GM23338 (cell line): ENCODE data around the gene TUBA4B. TPM values are rescaled to one million over a fixed set of nuclear protein-coding genes. Genes with fewer than 3 reads are reported as not detected.

ENCODE experiments used
- ATAC-seq: fragments of 200-7000 bp; cut with Tn5 transposase; 3 replicates; pipeline ENCODE4 v1.9.1; 2020
- DNase-seq: peaks from one replicate; pipeline ENCODE4 v3.0.0-alpha.2; 2015; ENCODE audit warnings: low spot score
- H2AFZ ChIP-seq: fragments of 200-600 bp; sonication (generic); 2 replicates; pipeline ENCODE4 v1.8.0; 2016; ENCODE audit warnings: antibody characterized with exemption, mild to moderate bottlenecking, moderate library complexity
- H3F3A ChIP-seq: fragments of 200-600 bp; sonication (generic); replicated peaks from 2 replicates; pipeline ENCODE4 v1.8.0; 2017; ENCODE audit warnings: antibody characterized with exemption, mixed run types, low read depth
- H3K27ac ChIP-seq: fragments of 200-600 bp; sonication (generic); 2 replicates; pipeline ENCODE4 v1.6.1; 2016; ENCODE audit warnings: low read depth
- H3K27me3 ChIP-seq: fragments of 200-600 bp; sonication (generic); 2 replicates; pipeline ENCODE4 v1.8.0; 2016; ENCODE audit warnings: mild to moderate bottlenecking, mixed run types, moderate library complexity; ENCODE audit not compliant: insufficient read depth
- H3K36me3 ChIP-seq: fragments of 200-600 bp; sonication (generic); 2 replicates; pipeline ENCODE4 v1.8.0; 2016; ENCODE audit warnings: mild to moderate bottlenecking; ENCODE audit not compliant: insufficient read depth
- H3K4me1 ChIP-seq: fragments of 200-600 bp; sonication (generic); 2 replicates; pipeline ENCODE4 v1.8.0; 2016; ENCODE audit warnings: mild to moderate bottlenecking, moderate library complexity; ENCODE audit not compliant: insufficient read depth
- H3K4me2 ChIP-seq: fragments of 200-600 bp; sonication (generic); 2 replicates; pipeline ENCODE4 v1.7.1; 2017; ENCODE audit warnings: mixed run types
- H3K4me3 ChIP-seq: fragments of 200-600 bp; sonication (generic); 2 replicates; pipeline ENCODE4 v1.6.1; 2016; ENCODE audit warnings: mixed run types
- H3K79me2 ChIP-seq: fragments of 200-600 bp; sonication (generic); replicated peaks from 2 replicates; pipeline ENCODE4 v1.8.0; 2017; ENCODE audit warnings: mild to moderate bottlenecking; ENCODE audit not compliant: insufficient read depth
- H3K9me2 ChIP-seq: fragments of 200-600 bp; sonication (generic); 2 replicates; pipeline ENCODE4 v1.8.0; 2017; ENCODE audit not compliant: insufficient read depth
- H4K20me1 ChIP-seq: fragments of 200-600 bp; sonication (generic); replicated peaks from 2 replicates; pipeline ENCODE4 v1.8.0; 2017; ENCODE audit warnings: mild to moderate bottlenecking; ENCODE audit not compliant: insufficient read depth
- H3K27ac Mint-ChIP-seq: 2 replicates; pipeline ENCODE4 v1.8.0; 2020; ENCODE audit warnings: inconsistent platforms, mild to moderate bottlenecking, moderate library complexity, mixed read lengths
- H3K27me3 Mint-ChIP-seq: 3 replicates; pipeline ENCODE4 v1.8.0; 2022; ENCODE audit warnings: low read depth, mild to moderate bottlenecking, moderate library complexity, mixed read lengths, inconsistent platforms; ENCODE audit not compliant: insufficient read depth, poor library complexity
- H3K36me3 Mint-ChIP-seq: 3 replicates; pipeline ENCODE4 v1.8.0; 2021; ENCODE audit warnings: low read depth, mild to moderate bottlenecking, inconsistent platforms, moderate library complexity, mixed read lengths
- H3K4me1 Mint-ChIP-seq: 3 replicates; pipeline ENCODE4 v1.8.0; 2020; ENCODE audit warnings: mild to moderate bottlenecking, inconsistent platforms, mixed read lengths
- H3K4me3 Mint-ChIP-seq: 3 replicates; pipeline ENCODE4 v1.8.0; 2021; ENCODE audit warnings: moderate library complexity, mild to moderate bottlenecking, inconsistent platforms, mixed read lengths
- H3K9me3 Mint-ChIP-seq: 3 replicates; pipeline ENCODE4 v1.8.0; 2020; ENCODE audit warnings: moderate library complexity, mild to moderate bottlenecking, inconsistent platforms, mixed read lengths
- CREB1 ChIP-seq: fragments of 250-450 bp; sonication (Bioruptor Pico); IDR thresholded peaks from 2 replicates; pipeline ENCODE4 v1.5.0; 2020; ENCODE audit warnings: low read depth, mild to moderate bottlenecking, moderate library complexity
- EZH2phosphoT487 ChIP-seq: fragments of 200-600 bp; sonication (generic); IDR thresholded peaks from one replicate; pipeline ENCODE4 v1.8.1; 2018; ENCODE audit warnings: antibody characterized with exemption; ENCODE audit not compliant: unreplicated experiment
- POLR2AphosphoS5 ChIP-seq: IDR thresholded peaks from 2 replicates; pipeline ENCODE4 v1.6.1; 2016; ENCODE audit warnings: antibody characterized with exemption, low read depth
- STAT1 ChIP-seq: IDR thresholded peaks from one replicate; pipeline ENCODE4 v1.6.1; 2016; ENCODE audit warnings: antibody characterized with exemption; ENCODE audit not compliant: unreplicated experiment
- ZNF114 ChIP-seq: fragments of 250-450 bp; sonication (Bioruptor Pico); IDR thresholded peaks from 2 replicates; pipeline ENCODE4 v1.5.0; 2020; ENCODE audit warnings: mild to moderate bottlenecking, moderate library complexity
- ZNF331 ChIP-seq: fragments of 250-450 bp; sonication (Bioruptor Pico); IDR thresholded peaks from 2 replicates; pipeline ENCODE4 v1.5.0; 2020; ENCODE audit warnings: low read depth, mild to moderate bottlenecking, moderate library complexity
- polyA plus RNA-seq: library from polyadenylated mRNA; unstranded; fragments of >200 nt; fragmentation: Nextera tagmentation; extraction: Ambion mirVana; gene quantifications from 2 replicates; pipeline ENCODE4 v1.2.1, GENCODE V29; 2016
- total RNA-seq: library from RNA; depleted of rRNA; stranded (reverse); fragments of >200 nt; shearing (Covaris generic); gene quantifications from 2 replicates; pipeline ENCODE4 v1.2.3, GENCODE V29; 2014
- TF ChIP-seq, protein P1 (sequence below): IDR thresholded peaks from one replicate; pipeline ENCODE4 v1.6.1; 2018; ENCODE audit warnings: antibody characterized with exemption; ENCODE audit not compliant: unreplicated experiment
- TF ChIP-seq, protein P2 (sequence below): IDR thresholded peaks from 2 replicates; pipeline ENCODE4 v1.6.1; 2016; ENCODE audit warnings: antibody characterized with exemption
- TF ChIP-seq, protein P3 (sequence below): fragments of 250-450 bp; sonication (Bioruptor Pico); IDR thresholded peaks from 2 replicates; pipeline ENCODE4 v1.5.0; 2020; ENCODE audit warnings: mild to moderate bottlenecking, moderate library complexity

TUBA4B gene
- total and polyA plus RNA-seq, 2 experiments from 2014 or later = 0.14 TPM; not detected in 1

DNA sequence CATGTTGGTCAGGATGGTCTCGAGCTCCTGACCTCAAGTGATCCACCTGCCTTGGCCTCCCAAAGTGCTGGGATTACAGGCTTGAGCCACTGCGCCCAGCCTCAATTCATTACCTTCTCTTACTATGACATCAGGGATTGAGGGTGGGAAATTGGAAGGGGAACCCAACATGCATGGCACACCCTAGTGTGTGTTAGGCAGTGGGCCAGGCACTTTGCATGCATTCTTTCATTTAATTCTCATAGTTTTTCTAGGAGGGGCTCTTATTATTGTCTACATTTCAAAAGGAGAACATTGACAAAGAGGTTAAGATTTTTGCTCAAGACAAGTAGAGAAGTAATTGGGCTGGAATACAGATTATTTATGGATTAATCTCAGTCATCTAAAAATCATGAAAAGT, 15.3 kb downstream of the TUBA4B start:
- Mint-ChIP-seq H3K9me3 (no peaks in the 10 kb centered on the region), H3K27me3 (peaks cover 17% of the 10 kb centered on the region), H3K4me1 (no peaks in the 10 kb centered on the region), H3K4me3 (no peak overlapping the region), H3K36me3 (no peaks in the 10 kb centered on the region), H3K27ac (no peak overlapping the region)
- Histone ChIP-seq H2AFZ (no peak overlapping the region), H3K27ac (no peak overlapping the region), H3K36me3 (no peaks in the 10 kb centered on the region), H3K4me2 (no peak overlapping the region), H3K9me2 (no peaks in the 10 kb centered on the region), H3K4me3 (no peak overlapping the region), H3K79me2 (no peaks in the 10 kb centered on the region), H3K4me1 (no peaks in the 10 kb centered on the region), H4K20me1 (no peaks in the 10 kb centered on the region), H3K27me3 (no peaks in the 10 kb centered on the region), H3F3A (no peaks in the 10 kb centered on the region)
- TF ChIP-seq STAT1 (no peak), ZNF331 (CRISPR knock-in tag) (no peak), EZH2phosphoT487 (no peak)
- TF ChIP-seq, protein P1, sequence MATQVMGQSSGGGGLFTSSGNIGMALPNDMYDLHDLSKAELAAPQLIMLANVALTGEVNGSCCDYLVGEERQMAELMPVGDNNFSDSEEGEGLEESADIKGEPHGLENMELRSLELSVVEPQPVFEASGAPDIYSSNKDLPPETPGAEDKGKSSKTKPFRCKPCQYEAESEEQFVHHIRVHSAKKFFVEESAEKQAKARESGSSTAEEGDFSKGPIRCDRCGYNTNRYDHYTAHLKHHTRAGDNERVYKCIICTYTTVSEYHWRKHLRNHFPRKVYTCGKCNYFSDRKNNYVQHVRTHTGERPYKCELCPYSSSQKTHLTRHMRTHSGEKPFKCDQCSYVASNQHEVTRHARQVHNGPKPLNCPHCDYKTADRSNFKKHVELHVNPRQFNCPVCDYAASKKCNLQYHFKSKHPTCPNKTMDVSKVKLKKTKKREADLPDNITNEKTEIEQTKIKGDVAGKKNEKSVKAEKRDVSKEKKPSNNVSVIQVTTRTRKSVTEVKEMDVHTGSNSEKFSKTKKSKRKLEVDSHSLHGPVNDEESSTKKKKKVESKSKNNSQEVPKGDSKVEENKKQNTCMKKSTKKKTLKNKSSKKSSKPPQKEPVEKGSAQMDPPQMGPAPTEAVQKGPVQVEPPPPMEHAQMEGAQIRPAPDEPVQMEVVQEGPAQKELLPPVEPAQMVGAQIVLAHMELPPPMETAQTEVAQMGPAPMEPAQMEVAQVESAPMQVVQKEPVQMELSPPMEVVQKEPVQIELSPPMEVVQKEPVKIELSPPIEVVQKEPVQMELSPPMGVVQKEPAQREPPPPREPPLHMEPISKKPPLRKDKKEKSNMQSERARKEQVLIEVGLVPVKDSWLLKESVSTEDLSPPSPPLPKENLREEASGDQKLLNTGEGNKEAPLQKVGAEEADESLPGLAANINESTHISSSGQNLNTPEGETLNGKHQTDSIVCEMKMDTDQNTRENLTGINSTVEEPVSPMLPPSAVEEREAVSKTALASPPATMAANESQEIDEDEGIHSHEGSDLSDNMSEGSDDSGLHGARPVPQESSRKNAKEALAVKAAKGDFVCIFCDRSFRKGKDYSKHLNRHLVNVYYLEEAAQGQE = no peak
- TF ChIP-seq, protein P2, sequence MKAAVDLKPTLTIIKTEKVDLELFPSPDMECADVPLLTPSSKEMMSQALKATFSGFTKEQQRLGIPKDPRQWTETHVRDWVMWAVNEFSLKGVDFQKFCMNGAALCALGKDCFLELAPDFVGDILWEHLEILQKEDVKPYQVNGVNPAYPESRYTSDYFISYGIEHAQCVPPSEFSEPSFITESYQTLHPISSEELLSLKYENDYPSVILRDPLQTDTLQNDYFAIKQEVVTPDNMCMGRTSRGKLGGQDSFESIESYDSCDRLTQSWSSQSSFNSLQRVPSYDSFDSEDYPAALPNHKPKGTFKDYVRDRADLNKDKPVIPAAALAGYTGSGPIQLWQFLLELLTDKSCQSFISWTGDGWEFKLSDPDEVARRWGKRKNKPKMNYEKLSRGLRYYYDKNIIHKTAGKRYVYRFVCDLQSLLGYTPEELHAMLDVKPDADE = no peak
- DNase-seq = no peak
- ATAC-seq = no peak

DNA sequence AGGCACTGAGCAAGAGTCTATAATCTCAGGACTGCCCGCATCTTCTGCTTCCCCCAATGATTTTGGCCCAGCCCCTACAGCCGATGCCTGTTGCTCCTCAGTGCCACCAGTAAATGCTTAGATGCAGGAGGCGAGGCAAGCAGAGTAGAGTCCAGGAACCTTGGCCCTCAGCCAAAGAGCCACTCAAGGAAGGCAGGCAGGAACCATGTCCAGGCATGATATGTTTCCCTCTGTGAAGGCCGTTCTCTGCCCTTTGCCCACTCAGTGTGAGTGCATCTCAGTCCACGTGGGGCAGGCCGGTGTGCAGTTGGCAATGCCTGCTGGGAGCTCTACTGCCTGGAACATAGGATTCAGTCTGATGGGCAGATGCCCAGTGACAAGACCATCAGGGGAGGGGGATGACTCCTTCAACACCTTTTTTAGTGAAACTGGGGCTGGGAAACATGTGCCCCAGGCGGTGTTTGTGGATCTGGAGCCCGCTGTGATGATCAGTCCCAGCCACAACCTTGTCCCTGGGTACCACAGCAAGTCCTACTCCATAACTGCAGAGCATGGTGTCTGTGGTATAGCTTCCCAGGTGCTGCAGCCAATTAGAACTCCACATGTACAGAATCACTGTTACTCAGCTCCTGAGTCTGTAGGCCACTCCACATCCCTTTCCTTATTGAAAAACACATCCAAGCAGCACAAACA, 16.5 kb downstream of the TUBA4B start:
- no peak for DNase-seq
- Mint-ChIP-seq H3K27me3 (peaks cover 16% of the 10 kb centered on the region), H3K36me3 (no peaks in the 10 kb centered on the region), H3K9me3 (no peaks in the 10 kb centered on the region), H3K27ac (no peak overlapping the region), H3K4me1 (peaks cover 9% of the 10 kb centered on the region), H3K4me3 (no peak overlapping the region)
- no peak overlapping the region for H3K4me3 ChIP-seq
- no peaks in the 10 kb centered on the region for H3K27me3 ChIP-seq
- H3K27ac ChIP-seq = no peak overlapping the region
- H3K79me2 ChIP-seq = no peaks in the 10 kb centered on the region
- no peaks in the 10 kb centered on the region for H3F3A ChIP-seq
- no peak overlapping the region for H3K4me2 ChIP-seq
- no peaks in the 10 kb centered on the region for H4K20me1 ChIP-seq
- H3K4me1 ChIP-seq = peaks cover 8% of the 10 kb centered on the region; the same call in 1 of the 2 replicates
- H3K36me3 ChIP-seq = no peaks in the 10 kb centered on the region
- no peak for ATAC-seq
- H2AFZ ChIP-seq = no peak overlapping the region
- no peaks in the 10 kb centered on the region for H3K9me2 ChIP-seq
- TF ChIP-seq POLR2AphosphoS5 (no peak), ZNF331 (CRISPR knock-in tag) (no peak), CREB1 (no peak), ZNF114 (CRISPR knock-in tag) (no peak), EZH2phosphoT487 (no peak)
- TF ChIP-seq, protein P3, sequence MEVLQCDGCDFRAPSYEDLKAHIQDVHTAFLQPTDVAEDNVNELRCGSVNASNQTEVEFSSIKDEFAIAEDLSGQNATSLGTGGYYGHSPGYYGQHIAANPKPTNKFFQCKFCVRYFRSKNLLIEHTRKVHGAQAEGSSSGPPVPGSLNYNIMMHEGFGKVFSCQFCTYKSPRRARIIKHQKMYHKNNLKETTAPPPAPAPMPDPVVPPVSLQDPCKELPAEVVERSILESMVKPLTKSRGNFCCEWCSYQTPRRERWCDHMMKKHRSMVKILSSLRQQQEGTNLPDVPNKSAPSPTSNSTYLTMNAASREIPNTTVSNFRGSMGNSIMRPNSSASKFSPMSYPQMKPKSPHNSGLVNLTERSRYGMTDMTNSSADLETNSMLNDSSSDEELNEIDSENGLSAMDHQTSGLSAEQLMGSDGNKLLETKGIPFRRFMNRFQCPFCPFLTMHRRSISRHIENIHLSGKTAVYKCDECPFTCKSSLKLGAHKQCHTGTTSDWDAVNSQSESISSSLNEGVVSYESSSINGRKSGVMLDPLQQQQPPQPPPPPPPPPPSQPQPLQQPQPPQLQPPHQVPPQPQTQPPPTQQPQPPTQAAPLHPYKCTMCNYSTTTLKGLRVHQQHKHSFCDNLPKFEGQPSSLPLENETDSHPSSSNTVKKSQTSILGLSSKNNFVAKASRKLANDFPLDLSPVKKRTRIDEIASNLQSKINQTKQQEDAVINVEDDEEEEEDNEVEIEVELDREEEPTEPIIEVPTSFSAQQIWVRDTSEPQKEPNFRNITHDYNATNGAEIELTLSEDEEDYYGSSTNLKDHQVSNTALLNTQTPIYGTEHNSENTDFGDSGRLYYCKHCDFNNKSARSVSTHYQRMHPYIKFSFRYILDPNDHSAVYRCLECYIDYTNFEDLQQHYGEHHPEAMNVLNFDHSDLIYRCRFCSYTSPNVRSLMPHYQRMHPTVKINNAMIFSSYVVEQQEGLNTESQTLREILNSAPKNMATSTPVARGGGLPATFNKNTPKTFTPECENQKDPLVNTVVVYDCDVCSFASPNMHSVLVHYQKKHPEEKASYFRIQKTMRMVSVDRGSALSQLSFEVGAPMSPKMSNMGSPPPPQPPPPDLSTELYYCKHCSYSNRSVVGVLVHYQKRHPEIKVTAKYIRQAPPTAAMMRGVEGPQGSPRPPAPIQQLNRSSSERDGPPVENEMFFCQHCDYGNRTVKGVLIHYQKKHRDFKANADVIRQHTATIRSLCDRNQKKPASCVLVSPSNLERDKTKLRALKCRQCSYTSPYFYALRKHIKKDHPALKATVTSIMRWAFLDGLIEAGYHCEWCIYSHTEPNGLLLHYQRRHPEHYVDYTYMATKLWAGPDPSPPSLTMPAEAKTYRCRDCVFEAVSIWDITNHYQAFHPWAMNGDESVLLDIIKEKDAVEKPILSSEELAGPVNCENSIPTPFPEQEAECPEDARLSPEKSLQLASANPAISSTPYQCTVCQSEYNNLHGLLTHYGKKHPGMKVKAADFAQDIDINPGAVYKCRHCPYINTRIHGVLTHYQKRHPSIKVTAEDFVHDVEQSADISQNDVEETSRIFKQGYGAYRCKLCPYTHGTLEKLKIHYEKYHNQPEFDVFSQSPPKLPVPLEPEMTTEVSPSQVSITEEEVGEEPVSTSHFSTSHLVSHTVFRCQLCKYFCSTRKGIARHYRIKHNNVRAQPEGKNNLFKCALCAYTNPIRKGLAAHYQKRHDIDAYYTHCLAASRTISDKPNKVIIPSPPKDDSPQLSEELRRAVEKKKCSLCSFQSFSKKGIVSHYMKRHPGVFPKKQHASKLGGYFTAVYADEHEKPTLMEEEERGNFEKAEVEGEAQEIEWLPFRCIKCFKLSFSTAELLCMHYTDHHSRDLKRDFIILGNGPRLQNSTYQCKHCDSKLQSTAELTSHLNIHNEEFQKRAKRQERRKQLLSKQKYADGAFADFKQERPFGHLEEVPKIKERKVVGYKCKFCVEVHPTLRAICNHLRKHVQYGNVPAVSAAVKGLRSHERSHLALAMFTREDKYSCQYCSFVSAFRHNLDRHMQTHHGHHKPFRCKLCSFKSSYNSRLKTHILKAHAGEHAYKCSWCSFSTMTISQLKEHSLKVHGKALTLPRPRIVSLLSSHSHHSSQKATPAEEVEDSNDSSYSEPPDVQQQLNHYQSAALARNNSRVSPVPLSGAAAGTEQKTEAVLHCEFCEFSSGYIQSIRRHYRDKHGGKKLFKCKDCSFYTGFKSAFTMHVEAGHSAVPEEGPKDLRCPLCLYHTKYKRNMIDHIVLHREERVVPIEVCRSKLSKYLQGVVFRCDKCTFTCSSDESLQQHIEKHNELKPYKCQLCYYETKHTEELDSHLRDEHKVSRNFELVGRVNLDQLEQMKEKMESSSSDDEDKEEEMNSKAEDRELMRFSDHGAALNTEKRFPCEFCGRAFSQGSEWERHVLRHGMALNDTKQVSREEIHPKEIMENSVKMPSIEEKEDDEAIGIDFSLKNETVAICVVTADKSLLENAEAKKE (CRISPR knock-in tag) = no peak
